NCI-H2029 (cell line): ENCODE measurements around the gene BLTP3A.
"Not testable (repeated sequence)": the region's sequence is repeated elsewhere in the genome, so short reads cannot be mapped to it uniquely, and the experiment has no call there.

Experiments used
- DNase-seq: peaks from one replicate; lab custom pipeline; 2025; lab: John Stamatoyannopoulos, UW

BLTP3A gene

DNA sequence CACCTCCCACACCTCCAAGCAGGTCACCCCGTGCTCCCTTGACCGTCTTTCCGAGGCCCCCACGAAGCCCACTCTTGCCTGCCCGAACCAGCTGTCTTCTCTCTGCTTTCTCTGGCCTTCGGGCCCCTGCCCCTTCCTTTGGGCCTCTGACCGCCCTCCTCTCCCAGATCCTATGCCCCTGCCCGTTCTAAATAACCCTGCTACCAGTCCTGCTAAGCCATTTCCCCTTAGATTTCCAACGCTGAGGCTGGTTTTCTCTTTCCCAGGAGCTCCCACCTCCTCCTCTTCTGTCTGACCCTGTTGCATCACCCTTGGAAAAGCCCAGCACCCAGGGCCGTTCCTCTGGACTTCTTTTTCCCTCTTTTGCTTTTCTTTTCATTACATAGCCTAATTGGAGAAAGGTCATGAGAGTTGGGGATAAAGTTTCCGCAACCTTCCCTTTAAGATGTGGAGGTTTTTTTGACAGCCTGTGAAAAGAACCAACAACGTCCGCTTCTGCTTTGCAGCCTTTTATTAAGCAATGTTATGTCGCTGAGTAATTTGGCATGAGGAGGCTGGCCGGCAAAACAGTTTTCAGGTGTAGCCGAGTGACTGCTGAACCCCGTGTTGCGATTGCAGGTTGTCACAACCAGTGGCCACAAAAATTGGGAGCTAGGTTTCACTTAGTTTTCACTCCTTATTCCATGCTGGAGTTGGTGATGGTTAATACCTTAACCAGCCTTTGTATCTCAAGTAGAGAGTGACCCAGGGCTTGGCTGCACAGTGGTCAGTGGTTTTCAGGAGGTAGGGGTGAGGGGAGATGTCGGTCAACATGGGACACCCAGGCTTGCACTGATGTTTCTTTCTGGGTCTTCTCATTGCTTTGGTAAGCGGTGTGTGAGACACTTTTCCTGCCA, 970 bp downstream of the BLTP3A start:
- DNase-seq: peak; percentile 15

DNA sequence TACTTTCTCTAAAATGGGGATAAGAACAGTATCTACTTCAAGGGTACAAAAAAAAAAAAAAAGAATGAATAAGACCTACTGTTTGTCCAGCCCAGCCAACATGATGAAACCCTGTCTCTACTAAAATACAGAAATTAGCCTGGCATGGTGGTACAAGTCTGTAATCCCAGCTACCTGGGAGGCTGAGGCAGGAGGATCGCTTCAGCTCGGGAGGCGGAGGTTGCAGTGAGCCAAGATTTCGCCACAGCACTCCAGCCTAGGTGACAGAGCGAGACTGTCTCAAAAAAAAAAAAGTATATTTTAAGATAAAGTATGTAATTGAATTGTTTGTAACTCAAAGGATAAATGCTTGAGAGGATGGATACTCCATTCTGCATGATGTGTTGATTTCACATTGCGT, 2.0 kb downstream of the BLTP3A start:
- DNase-seq: no peak

DNA sequence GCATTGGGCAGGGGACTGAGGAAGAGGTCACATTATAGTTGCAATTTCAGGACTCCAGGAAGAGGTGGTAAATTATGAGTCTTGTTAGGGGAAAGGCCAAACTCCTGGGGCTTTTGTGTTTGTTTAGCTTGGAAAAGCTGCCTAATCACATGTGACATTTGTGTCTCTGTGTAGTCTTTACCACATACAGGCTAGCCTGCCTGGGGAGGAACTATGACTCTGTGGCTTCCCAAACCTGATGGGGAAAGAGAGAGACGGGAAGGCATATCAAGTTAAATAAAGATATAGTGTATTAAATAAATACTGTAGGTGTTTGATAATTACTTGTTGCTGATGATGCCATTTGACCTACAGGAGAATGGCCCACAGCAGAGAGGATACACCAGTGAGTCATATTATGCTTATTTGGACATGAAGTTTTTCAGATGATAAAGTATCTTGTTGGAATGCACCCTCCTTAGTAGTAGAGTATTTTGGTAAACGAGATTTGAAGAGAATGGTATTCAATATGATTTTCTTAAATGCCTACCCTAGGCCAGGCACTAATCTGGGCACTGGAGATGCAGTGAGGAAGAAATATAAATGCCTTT, 4.0 kb downstream of the BLTP3A start:
- no peak for DNase-seq

DNA sequence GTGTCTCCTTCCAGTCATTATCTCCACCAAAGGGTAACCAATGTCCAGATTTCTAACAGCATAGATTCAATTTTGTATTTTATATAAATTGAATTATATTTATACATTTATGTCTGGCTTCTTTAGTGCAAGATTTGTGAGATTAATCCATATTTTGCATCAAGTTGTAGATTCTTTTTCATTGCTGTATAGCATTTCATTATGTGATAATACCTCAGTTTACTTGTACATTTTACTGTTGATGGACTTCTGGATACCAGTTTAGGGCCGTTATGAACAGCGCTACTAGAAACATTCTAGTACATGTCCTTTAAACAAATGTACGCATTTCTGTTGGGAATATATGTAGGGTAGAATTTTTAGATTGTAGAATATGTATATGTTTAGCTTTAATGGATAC, 6.2 kb downstream of the BLTP3A start:
- no peak for DNase-seq

DNA sequence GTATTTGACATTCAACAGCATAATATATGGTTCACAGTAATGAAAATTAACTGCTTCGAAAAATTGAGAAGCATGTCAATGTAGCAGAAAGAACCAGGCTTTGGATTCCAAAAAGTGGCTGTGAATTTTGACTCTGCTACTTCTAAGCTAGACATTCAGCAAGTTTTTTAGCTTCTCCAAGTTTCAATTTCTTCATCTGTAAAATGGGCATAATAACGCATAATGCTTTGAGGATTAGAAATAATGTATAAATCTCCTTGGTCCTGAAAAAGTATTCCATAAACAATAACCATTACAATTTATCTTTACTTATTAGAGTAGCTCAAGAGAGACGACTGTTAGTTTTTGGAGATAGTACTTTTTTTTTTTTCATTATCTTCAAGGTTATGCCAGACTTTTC, 7.7 kb downstream of the BLTP3A start:
- DNase-seq: no peak

DNA sequence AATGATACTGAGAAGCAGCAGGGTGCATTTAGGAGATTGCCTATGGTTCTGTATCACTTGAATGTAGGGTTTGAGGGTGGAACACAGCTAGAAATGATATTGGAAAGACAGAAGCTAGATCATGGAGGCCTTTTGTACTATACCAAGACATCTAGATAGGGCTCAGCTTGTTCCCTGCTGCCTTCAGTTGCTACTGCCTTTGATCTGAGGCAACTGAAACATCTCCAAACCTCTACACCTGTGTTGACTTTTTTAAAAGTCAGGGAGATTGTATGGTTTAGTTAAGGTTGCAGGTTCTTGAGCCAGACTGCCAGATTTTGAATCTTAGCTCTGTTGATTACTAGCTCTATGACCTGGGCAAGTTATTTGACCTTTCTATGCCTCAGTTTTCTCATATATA, 12.7 kb downstream of the BLTP3A start:
- DNase-seq: no peak

DNA sequence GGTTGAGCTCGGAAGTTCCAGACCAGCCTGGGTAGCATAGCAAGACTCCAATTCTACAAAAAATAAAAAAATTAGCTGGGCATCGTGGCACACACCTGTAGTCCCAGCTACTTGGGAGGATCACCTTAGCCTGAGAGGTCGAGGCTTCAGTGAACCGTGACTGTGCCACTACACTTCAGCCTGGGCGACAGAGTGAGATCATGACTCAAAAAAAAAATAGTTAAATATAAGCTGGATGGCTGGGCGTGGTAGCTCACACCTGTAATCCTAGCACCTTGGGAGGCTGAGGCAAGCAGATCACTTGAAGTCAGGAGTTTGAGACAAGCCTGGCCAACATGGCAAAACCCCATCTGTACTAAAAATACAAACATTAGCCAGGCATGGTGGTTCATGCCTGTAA, 13.2 kb downstream of the BLTP3A start:
- DNase-seq: peak; percentile 18

DNA sequence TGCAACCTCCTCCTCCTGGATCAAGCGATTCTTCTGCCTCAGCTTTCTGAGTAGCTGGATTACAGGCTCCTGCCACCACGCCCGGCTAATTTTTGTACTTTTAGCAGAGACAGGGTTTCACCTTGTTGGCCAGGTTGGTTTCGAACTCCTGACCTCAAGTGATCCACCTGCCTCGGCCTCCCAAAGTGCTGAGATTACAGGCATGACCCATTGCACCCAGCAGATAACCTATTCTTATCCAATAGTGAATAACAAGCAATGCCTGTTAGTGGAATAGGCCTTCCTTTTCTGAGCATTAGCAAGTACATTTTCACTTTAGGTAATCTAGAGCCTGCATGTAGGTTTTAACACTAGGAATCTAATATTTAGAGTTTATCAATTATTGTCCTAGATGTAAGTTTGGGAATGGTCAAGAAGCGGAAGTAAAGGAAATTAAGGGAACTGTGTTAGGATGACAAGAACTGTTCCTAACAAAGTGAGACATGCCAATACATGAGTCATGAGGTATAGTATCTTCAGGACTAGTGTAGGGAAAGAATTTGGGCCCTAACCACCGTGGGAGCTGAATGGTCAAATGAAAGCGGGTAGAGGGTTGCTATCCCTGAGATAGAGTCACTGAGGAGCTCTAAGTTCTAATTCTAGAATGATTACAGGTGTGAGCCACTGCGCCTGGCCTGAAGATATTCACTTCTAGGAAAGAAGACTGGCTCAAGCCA, 15.0 kb downstream of the BLTP3A start:
- DNase-seq: no peak

DNA sequence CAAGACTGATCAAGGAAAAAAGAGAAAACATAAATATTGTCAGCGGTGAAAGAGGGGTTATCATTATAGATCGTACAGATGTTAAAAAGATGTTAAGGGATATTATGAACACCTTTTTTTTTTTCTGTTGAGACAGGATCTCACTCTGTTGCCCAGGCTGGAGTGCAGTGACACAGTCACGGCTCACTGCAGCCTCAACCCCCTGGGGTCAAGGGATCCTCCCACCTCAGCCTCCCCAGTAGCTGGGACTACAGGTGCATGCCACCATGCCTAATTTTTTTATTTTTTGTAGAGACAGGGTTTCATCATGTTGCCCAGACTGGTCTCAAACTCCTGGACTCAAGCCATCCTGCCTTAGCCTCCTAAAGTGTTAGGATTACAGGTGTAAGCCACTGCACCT, 16.6 kb downstream of the BLTP3A start:
- DNase-seq: not testable (repeated sequence)

DNA sequence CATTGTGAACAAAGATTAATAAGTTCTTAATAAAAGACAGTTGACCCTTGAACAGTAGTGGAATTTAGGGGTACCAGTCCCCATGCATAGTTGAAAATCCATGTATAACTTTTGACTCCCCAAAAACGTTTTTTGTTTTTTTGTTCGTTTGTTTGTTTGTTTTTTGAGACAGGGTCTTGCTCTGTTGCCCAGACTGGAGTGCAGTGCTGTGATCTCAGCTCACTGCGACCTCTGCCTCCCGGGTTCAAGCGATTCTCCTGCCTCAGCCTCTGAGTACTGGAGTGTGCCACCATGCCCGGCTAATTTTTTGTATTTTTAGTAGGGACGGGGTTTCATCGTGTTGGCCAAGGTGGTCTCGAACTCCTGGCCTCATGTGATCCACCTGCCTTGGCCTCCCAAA, 17.5 kb downstream of the BLTP3A start:
- not testable (repeated sequence) for DNase-seq

DNA sequence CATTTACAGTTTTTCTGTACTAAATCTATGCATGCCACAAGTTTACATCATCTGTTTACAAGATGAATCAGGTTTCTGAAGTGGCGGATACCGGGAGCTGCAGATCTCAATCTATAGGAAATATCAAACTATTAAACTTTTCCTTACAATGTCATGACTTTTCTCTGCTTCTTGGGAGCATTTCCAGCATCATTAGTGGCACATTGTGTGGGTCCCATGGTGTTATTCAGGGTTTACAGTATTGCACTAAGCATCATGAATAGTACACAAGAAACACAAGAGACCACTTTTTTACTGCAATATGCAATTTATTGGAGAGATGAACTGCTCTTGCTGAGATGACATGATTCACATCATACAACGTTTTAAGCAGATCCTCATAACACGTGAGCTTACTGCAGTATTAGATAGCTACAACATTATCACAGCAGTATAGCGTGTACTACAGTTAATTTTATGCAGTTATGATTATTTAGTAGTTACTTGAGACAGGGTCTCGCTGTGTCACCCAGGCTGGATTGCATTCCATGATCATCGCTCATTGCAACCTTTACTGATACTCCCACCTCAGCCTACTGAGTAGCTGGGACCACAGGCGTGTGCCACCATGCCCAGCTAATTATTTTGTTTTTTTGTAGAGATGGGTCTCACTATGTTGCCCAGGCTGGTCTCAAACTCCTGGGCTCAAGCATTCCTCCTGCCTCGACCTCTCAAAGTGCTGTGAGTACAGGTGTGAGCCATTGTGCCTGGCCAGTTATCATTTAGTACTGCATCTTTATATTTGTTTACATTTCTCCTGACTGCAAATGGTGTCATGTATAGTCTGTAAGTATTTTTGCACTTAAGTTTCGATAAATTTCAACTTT, 18.4 kb downstream of the BLTP3A start:
- no peak for DNase-seq

DNA sequence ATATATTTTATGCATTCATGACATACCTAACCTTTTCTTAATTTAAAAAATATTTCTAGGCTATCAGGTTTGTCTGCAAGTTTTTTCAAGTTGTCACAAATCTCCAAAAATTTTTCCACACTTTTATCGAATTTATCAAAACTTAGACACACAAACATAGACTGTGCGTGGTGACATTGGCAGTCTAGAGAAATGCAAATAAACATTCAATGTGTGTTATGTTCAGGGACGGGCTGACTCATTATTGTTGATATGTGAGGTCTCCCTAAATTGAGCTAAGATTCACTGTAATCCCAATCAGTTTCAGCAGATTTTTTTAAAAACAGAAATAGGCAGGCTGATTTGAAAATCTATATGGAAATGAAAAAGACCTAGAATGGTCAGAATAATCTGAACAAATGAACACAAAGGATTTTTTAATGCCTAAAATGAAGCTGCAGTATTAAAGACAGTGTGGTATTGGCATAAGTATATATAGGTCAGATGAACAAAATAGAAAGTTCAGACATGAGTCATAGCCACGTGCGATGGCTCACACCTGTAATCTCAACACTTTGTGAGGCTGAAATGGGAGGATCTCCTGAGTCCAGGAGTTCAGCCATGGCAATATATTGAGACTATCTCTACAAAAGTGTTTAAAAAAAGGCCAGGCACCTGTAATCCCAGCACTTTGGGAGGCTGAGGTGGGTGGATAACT, 19.2 kb downstream of the BLTP3A start:
- DNase-seq: no peak

DNA sequence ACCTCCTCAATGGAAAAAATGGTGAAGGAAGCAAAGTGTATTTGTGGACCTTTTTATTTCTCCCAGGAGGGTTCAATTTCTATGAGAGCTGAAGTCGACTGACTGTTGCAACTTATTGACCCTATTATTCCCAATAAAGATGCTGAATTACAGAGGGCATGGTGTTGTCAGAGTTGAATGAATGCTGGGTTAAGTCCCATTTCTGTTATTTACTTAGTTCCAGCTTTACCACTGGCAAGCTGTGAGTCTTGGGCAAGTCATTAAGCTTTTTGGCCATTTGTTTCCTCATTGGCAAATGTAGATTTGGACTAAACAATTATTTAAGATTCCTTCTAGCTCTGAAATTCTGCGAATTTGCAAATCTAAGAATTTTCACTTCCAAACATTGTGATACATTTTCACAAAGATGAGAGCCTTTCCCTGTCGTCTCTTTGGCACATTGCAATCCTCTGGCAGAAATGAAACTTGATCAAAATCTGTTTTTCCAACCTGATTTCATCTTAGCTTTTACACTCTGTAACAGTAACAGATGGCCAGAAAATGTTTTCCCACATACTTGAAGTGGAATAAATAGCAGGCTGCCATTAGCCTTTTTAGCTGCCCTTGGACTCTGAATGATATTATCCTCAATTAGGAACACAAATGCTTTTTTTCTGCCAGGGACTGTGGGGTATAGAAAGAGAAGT, 21.3 kb downstream of the BLTP3A start:
- no peak for DNase-seq

DNA sequence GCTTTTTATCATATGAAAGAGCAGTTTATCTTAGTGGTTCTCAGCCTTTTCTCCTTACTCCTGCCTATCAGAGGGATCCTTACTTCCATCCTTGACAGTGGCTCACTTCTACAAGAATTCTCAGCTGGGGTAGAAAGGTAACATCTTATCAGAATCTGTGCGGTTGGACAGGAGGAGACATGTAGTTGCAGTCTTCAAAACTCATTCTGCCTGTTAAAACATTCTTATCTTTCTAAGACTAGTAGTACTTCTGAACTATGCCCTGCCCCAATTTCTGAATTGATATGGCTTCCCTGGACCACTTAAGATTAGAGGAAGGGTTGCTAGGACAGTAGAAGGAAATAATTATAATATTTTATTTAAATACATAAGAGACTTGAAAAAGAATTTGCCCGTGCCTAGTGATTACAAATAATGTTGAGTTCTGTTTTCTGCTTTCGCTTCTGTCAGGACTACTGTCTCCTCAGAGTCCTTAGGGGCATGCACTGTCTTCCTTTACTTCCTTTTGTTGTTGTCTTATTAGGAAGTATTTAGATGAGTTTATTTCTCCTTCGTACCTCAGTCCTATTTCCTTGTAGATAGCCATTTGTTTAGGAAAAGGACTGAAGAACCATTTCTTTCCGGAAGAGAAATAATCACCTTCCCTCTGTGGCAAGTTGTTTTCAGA, 24.9 kb downstream of the BLTP3A start:
- DNase-seq: no peak

DNA sequence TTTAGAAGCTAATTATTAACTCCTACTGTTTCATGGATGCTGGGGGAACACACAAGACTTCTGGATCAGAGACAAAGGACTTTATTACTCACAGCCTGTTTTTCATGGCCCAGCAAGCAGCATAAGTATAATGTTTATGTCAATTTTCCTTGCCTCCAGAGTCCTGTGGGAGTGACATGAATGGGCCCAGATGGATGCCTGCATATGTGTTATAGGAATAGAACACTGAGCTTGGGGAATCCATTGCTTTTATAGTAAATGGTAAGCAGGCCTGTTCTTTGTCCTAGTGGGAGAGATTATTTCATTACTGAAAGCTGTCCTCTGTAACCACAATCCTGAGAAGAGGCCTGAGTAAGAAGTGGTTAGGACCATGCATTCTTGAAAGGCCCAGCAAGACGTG, 25.6 kb downstream of the BLTP3A start:
- DNase-seq: no peak

DNA sequence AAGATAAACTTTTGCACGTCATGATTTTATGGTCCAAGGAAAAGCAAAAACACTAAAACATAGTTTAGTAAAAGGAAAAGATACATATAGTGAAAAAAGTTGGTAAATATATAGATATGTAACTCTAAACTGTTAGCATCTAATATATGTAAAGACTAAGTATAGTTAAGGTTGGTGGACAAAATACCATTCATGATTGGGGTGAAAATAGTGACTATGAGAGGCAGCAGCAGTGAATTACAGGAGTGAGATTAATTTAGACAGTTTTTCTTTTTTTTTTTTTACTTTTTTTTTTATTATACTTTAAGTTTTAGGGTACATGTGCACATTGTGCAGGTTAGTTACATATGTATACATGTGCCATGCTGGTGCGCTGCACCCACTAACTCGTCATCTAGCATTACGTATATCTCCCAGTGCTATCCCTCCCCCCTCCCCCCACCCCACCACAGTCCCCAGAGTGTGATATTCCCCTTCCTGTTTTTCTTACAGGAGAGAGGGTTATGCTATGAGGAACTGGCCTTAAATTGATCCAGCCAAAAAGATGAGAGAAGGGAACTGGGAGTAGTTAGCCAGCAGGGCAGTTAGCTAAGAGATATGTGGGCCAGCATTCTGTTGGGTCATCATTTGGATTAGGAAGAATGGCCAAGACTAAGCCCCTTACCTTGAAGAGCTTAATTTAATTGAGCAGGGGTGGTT, 27.1 kb downstream of the BLTP3A start:
- not testable (repeated sequence) for DNase-seq

DNA sequence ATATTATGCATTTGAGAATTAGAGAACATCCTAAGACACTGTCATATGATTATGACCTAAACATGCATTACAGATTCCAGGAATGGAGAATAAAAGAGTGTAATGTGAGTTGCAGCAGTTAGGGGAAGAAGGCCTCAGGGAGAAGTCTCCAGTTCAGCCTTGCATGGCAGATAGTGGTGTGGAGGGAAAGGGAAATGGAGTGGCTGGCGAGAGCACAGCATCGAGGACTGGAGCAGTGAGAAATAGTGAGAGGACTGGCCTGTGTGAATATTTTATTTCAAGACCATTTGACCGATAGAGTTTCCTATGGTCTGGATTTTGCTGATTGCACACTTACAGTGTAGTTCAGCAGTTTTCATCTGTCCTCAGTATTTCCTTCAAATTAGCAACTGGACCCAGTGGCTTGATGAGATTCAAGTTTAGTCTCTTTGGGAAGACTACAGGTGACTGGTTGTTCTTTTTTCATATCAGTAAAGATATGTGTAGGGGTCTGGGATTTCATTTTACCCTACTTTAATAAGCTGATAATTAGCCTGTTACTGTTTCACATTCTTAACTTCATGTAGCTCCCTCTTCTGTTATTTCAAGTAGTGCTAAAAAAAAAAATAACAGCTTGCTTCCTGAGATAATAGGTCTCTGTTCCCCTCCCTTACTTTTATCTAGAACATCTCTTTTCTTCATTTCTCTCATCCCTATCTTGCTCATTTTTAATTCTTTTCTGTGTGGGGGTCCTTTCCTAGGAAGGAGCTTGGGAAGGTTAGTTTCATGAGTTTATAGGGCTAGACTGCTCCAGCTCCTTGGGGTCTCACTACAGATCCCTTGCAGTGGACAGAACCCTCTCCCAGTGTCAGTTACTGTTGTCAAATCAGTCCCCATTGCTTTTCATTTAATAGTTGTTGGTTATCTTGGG, 27.9 kb downstream of the BLTP3A start:
- no peak for DNase-seq

DNA sequence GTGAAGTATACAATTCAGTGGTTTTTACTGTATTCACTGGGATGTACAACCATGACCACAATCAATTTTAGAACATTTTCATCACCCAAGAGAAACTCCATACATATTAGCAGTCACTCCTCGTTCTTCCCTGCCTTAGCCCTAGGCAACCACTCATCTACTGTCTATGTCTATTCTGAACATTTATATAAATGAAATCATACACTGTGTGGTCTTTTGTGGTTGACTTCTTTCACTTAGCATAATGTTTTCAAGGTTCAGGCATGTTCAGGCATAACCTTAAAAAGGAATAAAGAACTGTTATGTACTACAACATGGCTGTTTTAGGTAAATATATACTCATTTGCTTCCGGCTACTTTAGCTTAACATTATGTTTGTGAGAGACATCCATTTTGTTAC, 37.3 kb downstream of the BLTP3A start:
- DNase-seq: no peak

DNA sequence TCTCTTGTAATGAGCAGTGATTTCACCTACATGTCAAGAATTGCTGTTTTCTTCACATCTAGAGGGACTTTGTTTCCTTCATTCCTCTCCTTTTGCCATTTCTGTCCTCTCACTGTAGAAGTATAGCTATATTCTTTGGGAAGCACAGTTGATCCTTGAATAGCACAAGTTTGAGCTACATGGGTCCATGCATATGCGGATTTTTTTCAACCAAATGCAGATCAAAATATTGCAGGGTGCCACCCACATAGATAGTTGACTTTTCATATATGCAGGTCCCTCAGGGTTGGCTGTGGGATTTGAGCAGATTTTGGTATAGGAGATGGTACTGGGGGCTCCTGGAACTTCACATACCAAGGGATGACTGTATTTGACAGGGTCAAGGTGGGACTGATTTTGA, 41.1 kb downstream of the BLTP3A start:
- no peak for DNase-seq
